DND-41 (cell line): ENCODE results near the gene PDSS1.
"Not testable (repeated sequence)": the region's sequence is repeated elsewhere in the genome, so short reads cannot be mapped to it uniquely, and the experiment has no call there.

Experiments
- ATAC-seq: fragments of 200-7000 bp; cut with Tn5 transposase; 3 replicates; pipeline ENCODE4 v1.9.1; 2021; ENCODE audit warnings: low read depth; ENCODE audit not compliant: insufficient read depth
- DNase-seq: peaks from one replicate; pipeline ENCODE4 v3.0.0-alpha.2; 2020
- H2AFZ ChIP-seq: 2 replicates; pipeline ENCODE4 v1.6.0; 2012; ENCODE audit warnings: low read depth, low read length
- H3K27ac ChIP-seq: 2 replicates; pipeline ENCODE4 v1.5.1; 2012; ENCODE audit warnings: low read length, inconsistent platforms
- H3K27me3 ChIP-seq: fragments of 200-600 bp; sonication (generic); 2 replicates; pipeline ENCODE4 v1.6.0; 2012; ENCODE audit warnings: low read length, mild to moderate bottlenecking, inconsistent platforms; ENCODE audit not compliant: insufficient read depth, poor library complexity
- H3K36me3 ChIP-seq: 2 replicates; pipeline ENCODE4 v1.5.1; 2012; ENCODE audit warnings: low read length, inconsistent platforms; ENCODE audit not compliant: insufficient read depth
- H3K4me1 ChIP-seq: 2 replicates; pipeline ENCODE4 v1.5.1; 2012; ENCODE audit warnings: mild to moderate bottlenecking, low read length; ENCODE audit not compliant: insufficient read depth
- H3K4me2 ChIP-seq: 2 replicates; pipeline ENCODE4 v1.6.0; 2012; ENCODE audit warnings: mild to moderate bottlenecking, moderate library complexity, low read length, inconsistent platforms; ENCODE audit not compliant: insufficient read depth
- H3K4me3 ChIP-seq, 2 experiments: fragments of 200-600 bp in 1 of 2; shearing (Covaris generic) in 1 of 2; 2 replicates each; pipeline ENCODE4 v1.5.1; 2012 to 2016; ENCODE audit warnings: inconsistent platforms in 2 of 2, low read length in 2 of 2, mild to moderate bottlenecking in 2 of 2, low read depth in 1 of 2, moderate library complexity in 1 of 2
- H3K79me2 ChIP-seq: 2 replicates; pipeline ENCODE4 v1.6.0; 2012; ENCODE audit warnings: low read length, inconsistent platforms; ENCODE audit not compliant: insufficient read depth
- H3K9ac ChIP-seq: 2 replicates; pipeline ENCODE4 v1.6.0; 2012; ENCODE audit warnings: low read depth, mild to moderate bottlenecking, inconsistent platforms, low read length, moderate library complexity
- H3K9me3 ChIP-seq: 2 replicates; pipeline ENCODE4 v1.5.1; 2012; ENCODE audit warnings: low read length, moderate library complexity, mild to moderate bottlenecking, inconsistent platforms; ENCODE audit not compliant: insufficient read depth, severe bottlenecking
- H4K20me1 ChIP-seq: 2 replicates; pipeline ENCODE4 v1.6.0; 2012; ENCODE audit warnings: low read length; ENCODE audit not compliant: insufficient read depth
- EZH2 ChIP-seq: IDR thresholded peaks from 3 replicates; pipeline ENCODE4 v1.6.1; 2012; ENCODE audit warnings: borderline replicate concordance, low read depth, mild to moderate bottlenecking, moderate library complexity, low read length, inconsistent platforms; ENCODE audit not compliant: severe bottlenecking
- TF ChIP-seq, protein P1 (sequence below): IDR thresholded peaks from 2 replicates; pipeline ENCODE4 v1.5.1; 2012; ENCODE audit warnings: borderline replicate concordance, low read length, moderate library complexity, mild to moderate bottlenecking; ENCODE audit not compliant: poor library complexity, severe bottlenecking; ENCODE audit errors: extremely low read depth

The PDSS1 gene, protein sequence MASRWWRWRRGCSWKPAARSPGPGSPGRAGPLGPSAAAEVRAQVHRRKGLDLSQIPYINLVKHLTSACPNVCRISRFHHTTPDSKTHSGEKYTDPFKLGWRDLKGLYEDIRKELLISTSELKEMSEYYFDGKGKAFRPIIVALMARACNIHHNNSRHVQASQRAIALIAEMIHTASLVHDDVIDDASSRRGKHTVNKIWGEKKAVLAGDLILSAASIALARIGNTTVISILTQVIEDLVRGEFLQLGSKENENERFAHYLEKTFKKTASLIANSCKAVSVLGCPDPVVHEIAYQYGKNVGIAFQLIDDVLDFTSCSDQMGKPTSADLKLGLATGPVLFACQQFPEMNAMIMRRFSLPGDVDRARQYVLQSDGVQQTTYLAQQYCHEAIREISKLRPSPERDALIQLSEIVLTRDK

DNA sequence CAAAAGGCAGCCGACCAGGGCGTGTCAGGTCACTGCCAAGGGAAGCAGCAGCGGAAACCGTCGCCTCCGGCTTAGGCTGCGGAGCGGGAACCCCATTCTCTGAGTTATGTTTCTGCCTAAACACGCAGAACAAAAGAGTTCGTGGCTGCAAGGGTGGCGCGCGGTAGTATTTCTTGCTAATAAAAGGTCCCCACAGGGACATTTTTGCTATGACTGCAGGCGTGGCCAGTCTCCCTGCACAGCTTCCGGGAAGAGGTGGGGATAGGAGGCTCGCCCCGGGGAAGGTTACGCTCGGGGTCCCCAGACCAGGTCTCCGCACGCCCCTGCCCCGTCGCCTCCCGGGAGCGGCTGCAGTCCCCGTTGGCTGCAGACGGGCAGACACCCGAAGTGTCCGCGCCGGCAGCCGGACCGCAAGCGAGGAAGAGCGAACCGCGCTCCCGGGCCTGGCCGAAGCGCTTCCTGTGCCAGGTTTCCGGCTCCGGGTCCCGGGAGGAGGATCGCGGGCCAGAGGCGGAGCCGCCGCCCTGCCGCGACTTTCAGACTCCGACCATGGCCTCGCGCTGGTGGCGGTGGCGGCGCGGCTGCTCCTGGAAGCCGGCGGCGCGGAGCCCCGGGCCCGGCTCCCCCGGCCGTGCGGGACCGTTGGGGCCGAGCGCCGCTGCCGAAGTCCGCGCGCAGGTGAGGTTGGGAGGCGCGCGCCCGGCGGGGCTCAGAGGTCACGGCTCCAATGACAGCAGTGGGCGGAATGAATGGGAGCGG is at the start of gene PDSS1:
Gene PDSS1, plus strand, starts transcription at position 539 of the 759 bp plus-strand sequence. Its CDS starts 11 bp downstream, at position 550.
- Histone ChIP-seq H3K4me2 (peak within 1 kb of the TSS; percentile 89), H3K4me1 (peaks cover 41% of the 10 kb centered on the region), H2AFZ (peak within 1 kb of the TSS; percentile 97), H3K27ac (peak within 1 kb of the TSS; percentile 100), H3K27me3 (no peaks in the 10 kb centered on the region), H3K9ac (peak within 1 kb of the TSS; percentile 99), H3K36me3 (peaks cover 26% of the 10 kb centered on the region), H3K9me3 (no peaks in the 10 kb centered on the region), H3K79me2 (peaks cover 58% of the 10 kb centered on the region), H4K20me1 (peaks cover 18% of the 10 kb centered on the region; the same call in 1 of the 2 replicates), H3K4me3 (peak within 1 kb of the TSS; percentile 88 to 99)
- DNase-seq (peak; percentile 76), ATAC-seq (peak; percentile 84)
- TF ChIP-seq, protein P1, sequence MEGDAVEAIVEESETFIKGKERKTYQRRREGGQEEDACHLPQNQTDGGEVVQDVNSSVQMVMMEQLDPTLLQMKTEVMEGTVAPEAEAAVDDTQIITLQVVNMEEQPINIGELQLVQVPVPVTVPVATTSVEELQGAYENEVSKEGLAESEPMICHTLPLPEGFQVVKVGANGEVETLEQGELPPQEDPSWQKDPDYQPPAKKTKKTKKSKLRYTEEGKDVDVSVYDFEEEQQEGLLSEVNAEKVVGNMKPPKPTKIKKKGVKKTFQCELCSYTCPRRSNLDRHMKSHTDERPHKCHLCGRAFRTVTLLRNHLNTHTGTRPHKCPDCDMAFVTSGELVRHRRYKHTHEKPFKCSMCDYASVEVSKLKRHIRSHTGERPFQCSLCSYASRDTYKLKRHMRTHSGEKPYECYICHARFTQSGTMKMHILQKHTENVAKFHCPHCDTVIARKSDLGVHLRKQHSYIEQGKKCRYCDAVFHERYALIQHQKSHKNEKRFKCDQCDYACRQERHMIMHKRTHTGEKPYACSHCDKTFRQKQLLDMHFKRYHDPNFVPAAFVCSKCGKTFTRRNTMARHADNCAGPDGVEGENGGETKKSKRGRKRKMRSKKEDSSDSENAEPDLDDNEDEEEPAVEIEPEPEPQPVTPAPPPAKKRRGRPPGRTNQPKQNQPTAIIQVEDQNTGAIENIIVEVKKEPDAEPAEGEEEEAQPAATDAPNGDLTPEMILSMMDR, result no peak
- TF ChIP-seq EZH2, result no peak

GRCh38 chr10:26648245-26648636 is 49.3 kb upstream of the PDSS1 start:
- H3K4me3 ChIP-seq, result not testable (repeated sequence)

DNA sequence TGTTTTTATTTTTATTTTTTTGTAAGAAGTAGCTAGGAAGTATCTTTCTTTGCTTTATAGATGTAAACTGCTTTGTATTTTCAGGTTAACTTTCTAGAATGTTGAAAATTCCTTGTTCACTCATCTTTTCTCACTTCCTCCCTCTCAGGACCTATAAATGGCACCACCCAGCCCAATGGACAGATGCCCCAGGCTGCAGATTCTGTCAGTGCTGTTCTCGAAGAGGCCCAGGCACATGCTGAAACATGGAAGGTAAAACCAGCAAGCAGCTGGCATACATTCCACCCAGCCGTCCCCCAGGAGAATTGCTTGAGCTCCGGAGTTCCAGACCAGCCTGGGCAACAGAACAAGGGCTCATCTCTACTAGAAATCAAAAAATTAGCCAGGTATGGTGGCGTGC is 47.1 kb upstream of the PDSS1 start:
- Histone ChIP-seq H3K9ac (no peak overlapping the region), H3K4me3 (no peak overlapping the region), H3K4me1 (no peaks in the 10 kb centered on the region), H3K27ac (no peak overlapping the region), H3K36me3 (no peaks in the 10 kb centered on the region), H3K79me2 (no peaks in the 10 kb centered on the region), H2AFZ (no peak overlapping the region), H3K9me3 (no peaks in the 10 kb centered on the region), H3K4me2 (no peak overlapping the region), H4K20me1 (no peaks in the 10 kb centered on the region), H3K27me3 (no peaks in the 10 kb centered on the region)
- no peak for DNase-seq
- TF ChIP-seq, protein P1, result no peak
- no peak for TF ChIP-seq EZH2
- ATAC-seq, result no peak

More at GRCh38 chr10:26648245-26648636, 49.3 kb upstream of the PDSS1 start:
- not testable (repeated sequence) for ATAC-seq, H4K20me1 ChIP-seq, H3K4me2 ChIP-seq, H3K27ac ChIP-seq, H3K27me3 ChIP-seq, H3K9me3 ChIP-seq, H3K79me2 ChIP-seq, H3K4me1 ChIP-seq, H3K9ac ChIP-seq, DNase-seq, H3K36me3 ChIP-seq, H2AFZ ChIP-seq

- not testable (repeated sequence) for H3K4me3 ChIP-seq, ATAC-seq, H4K20me1 ChIP-seq, H3K4me2 ChIP-seq, H2AFZ ChIP-seq, H3K4me1 ChIP-seq, H3K27me3 ChIP-seq, H3K9ac ChIP-seq, H3K9me3 ChIP-seq, H3K79me2 ChIP-seq, DNase-seq, H3K36me3 ChIP-seq, H3K27ac ChIP-seq
These were observed 46.0 kb upstream of the PDSS1 start for GRCh38 chr10:26651476-26651875.
